Medulla oblongata (tissue), 1 donor: ENCODE data around the gene RGS8.

Experiments
- DNase-seq: peaks from one replicate; pipeline ENCODE4 v3.0.0-alpha.2; 2015; ENCODE audit errors: extremely low spot score

RGS8 gene

DNA sequence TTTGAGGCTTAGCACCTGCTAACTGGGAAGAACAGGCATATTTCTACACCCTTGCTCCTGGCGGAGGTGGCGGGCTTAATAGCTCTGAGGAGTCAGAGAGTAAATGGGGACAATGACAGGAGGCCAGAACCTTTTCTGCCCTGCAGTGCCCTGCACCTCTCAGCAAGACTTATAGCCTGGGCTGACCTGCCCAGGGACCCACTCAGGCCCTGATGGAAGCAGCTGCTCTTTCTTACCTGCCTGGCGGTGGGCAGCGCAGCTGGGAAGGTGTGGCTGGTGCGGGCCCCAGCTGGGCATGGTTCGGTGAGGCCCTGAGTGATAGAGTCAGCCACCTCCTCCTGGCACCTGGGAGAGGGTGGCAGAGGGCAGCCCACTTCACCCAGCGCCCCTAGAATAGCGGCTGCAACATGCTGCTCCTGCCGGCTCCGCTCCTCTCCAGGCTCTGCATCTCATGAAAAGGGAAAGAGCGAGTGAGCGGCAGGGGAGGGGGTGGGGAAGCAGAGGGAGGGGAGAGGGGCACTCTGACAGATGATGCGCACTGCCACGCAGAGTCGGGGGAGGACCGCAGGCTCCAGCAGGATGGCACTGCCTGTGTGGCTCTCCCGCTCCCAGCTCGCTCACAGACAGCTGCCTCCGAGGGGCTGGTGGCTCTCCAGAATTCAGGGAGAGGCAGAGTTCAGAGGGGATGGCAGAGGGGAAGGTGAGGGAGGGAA lies at the start of gene RGS8:
TSS of gene RGS8 (minus strand) at position 472 of the 713 bp plus-strand sequence. CDS start 14,938 bp downstream, outside the sequence.
- DNase-seq = no peak

- no peak for DNase-seq
These were observed 47.6 kb upstream of the RGS8 start for GRCh38 chr1:182731852-182732575.

DNA sequence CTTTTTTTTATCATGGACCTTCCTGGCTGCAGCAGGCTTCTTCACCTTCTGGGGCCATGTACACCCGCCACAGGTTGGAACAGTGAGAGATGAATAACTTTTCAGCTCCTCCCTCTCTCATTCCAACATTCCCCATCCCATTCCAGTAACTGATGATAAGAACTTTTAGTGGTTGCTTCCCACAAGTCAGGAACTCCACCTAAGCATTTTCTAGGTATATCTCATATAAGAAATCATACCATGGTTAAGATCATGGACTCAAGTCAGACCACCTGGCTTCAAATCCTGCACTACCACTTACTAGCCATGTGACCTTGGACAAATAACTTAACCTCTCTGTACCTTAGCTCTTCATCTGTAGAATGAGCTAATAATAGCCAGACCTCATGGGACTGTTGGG lies 42.5 kb upstream of the RGS8 start:
- DNase-seq = no peak

GRCh38 chr1:182725259-182726255 lies 41.2 kb upstream of the RGS8 start:
- no peak for DNase-seq

DNA sequence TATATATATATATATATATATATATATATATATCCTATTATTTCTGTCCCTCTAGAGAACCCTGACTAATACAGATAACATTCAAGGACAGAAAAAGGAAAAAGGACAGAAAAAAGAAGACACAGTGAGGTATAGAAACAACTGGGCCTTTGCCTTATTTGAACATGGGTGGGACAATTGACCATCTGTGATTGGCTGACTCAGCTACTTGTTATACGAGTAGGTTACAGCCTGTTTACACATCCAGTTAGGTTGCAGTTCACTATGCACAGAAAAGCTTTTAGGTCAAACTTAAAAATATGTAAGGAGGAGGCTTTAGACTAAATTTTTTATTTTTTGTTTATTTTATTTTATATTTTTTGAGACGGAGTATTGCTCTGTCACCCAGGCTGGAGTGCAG lies 39.8 kb upstream of the RGS8 start:
- DNase-seq = no peak

- DNase-seq = peak; percentile 15
These were observed 38.8 kb upstream of the RGS8 start for GRCh38 chr1:182723200-182723599.

GRCh38 chr1:182721525-182721924 lies 37.1 kb upstream of the RGS8 start:
- no peak for DNase-seq

DNA sequence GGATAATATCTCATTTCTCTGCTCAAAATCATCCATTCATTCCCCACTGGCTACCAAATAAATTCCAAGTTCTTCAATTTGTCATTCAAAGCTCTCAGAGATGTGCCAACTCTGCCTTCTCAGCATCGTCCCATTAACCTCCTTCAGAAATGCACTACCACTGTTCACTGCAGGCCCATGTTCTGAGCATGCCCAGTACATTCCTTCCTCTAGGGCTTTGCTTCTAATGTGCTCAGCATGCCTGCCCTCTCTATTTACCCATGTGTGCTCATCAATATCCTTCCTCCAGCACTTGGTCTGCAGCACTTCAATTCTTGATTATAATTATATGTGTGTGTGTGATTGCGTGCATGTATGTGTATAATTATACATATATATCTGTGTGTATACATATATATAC lies 36.1 kb upstream of the RGS8 start:
- no peak for DNase-seq

GRCh38 chr1:182719553-182719952 lies 35.2 kb upstream of the RGS8 start:
- no peak for DNase-seq

GRCh38 chr1:182718311-182718710 lies 33.9 kb upstream of the RGS8 start:
- DNase-seq = no peak

DNA sequence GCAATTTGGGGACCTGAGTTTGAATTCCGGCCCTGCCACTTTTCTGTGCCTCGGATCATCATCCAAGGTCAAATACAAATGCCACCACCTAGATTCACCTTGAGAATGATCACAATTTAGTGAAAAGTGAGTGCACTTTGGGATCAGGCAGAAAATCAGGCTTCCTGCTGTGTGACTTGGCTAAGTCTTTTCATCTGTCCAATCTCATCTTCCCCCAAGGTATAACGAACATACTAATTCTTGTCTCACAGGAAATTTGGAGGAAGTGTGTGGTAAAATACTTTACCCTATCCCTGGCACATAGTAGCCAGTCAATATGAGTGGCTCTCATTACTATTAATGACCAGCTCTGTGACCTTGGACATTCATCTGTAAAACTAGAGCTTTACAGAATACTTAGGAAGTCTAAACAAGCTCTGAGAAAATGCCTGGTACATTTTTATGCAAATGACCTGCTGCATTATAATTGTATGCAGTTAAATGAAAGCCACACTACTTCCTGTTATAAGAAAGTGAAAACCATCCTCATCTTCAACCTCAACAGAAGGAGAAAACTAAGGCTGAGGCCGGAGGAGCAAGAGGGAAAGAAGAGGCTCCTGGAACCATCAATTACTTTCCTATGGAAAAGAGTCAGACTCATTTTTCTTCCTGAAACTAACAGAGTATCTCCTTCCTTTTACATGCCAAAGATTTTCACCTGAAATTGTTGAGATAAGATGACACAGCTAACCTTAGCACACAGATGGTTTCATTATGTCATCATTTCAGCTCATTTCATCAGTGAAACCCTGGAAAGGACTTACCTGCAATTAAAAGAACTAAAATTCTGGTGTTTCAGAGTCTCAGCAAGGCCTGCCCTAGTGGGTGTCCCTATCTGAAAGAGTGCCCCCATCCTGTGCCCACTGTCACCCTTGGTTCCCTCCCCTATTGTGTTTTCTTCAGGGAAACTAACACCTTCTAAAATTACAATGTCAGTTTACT lies 32.6 kb upstream of the RGS8 start:
- DNase-seq = no peak

DNA sequence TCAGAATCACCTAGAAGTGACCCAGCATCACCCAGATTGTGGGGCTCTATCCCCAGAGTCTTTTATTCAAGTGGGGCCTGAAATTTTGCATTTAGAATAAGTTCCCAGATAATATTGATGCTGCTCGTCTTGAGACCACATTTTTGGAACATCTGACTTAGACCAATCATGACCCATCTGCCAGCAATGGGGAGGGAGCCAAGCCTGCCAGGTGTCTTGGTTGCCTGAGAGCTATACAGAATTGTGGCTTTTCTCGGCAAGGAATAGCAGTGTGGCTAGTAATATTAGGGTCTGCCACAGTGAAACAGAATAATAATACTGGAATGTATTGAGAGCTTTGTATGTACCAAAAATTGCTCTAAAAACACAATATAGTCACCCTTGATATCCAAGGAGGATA lies 31.1 kb upstream of the RGS8 start:
- no peak for DNase-seq

GRCh38 chr1:182714546-182714945 lies 30.2 kb upstream of the RGS8 start:
- DNase-seq = no peak

GRCh38 chr1:182713939-182714338 lies 29.6 kb upstream of the RGS8 start:
- DNase-seq = no peak

DNA sequence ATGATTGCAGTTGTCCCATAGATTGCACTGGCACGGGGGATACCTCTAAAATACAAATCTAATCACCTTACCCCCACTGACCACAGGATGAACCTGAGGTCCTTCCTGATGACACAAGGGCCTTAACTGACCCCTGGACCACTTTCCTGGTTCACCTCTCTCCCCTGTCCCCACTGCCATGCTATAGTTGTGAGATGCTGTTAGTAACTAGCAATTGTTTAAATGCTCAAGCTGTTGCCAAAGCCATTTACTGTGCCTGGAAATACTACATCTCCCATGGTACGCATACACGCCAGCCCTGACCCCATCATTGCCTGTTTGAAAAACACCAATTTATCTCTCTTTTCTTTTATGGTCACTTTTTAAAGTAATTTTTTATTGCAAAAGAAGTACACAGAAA lies 29.1 kb upstream of the RGS8 start:
- DNase-seq = no peak

DNA sequence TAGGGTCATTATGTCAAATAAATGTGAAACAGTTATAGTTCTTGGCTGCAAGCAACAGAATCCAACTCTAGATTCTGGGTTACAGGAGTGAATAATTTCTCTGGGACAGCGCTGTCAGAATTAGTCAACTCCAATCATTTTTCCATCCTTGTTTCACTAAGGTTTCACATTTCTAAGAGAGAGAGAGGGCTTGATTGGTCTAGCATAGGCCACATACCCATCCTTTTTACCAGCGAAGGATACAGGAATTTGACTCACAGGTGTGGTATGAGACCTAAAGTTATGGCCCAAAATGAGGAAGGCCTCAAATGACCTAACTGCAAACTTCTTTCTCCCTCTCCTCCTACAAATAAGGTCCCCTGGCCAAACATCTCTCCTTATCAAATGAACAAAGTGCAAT lies 25.5 kb upstream of the RGS8 start:
- no peak for DNase-seq

GRCh38 chr1:182709225-182709764 lies 24.9 kb upstream of the RGS8 start:
- DNase-seq = no peak

DNA sequence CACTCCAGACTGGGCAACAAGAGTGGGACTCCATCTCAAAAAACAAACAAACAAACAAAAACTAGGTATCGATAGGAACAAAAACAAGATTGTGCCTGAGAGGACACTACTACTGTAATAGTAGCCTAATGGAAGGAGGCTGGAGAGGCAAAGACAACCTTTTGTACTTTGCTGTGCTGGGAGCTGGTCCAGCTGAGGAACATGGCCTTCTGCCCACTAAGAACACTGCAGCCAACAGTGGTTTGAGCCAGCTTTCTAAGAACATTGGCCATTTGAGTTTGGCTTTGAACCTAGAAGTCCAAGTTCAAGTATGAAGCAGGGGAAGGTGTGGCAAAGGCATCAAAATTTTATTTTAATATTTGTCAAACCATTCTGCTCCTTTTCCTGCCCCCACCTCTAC lies 22.7 kb upstream of the RGS8 start:
- DNase-seq = peak; percentile 75

DNA sequence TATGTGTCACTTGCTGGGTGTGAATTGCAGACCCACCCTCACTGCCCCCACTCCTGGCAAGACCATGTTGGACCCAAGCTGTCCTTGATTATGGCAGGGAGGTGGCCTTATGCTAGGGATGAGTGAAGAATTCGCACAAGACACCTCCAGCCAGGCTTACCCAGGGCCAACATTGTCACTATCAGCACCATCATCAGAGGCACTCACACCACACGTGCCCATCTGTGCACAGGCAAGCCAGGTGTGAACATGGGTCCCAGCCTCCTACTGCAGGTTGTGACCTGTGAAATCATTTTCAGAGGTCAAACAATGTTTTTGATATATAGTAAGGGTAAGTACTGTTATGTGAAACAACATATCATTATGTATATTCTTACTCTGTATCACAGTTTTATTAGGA lies 20.3 kb upstream of the RGS8 start:
- DNase-seq = no peak

GRCh38 chr1:182703539-182703938 lies 19.2 kb upstream of the RGS8 start:
- no peak for DNase-seq
